Esophagus squamous epithelium (tissue), 5 donors: ENCODE results near the gene NTF3. TPM values are rescaled to one million over a fixed set of nuclear protein-coding genes. Genes with fewer than 3 reads are reported as not detected.

ENCODE experiments used
- DNase-seq: peaks from one replicate; lab custom pipeline; 2025; lab: John Stamatoyannopoulos, UW
- H3K27ac ChIP-seq, 4 donors: fragments of 200-600 bp; sonication (generic); one replicate each; pipeline ENCODE4 v1.5.1; 2016 to 2019; ENCODE audit warnings: mild to moderate bottlenecking in 1 of 4
- H3K27me3 ChIP-seq, 4 donors: fragments of 200-600 bp; sonication (generic); 1 replicate in 3 of 4; 2 replicates in 1 of 4; pipeline versions ENCODE4 v1.5.1 to v1.6.0; 2017 to 2021; ENCODE audit warnings: antibody characterized with exemption in 1 of 4
- H3K36me3 ChIP-seq, 3 donors: fragments of 200-600 bp; sonication (generic); one replicate each; pipeline ENCODE4 v1.5.1; 2016 to 2019
- H3K4me1 ChIP-seq, 3 donors: fragments of 200-600 bp; sonication (generic); one replicate each; pipeline ENCODE4 v1.5.1; 2017 to 2019
- H3K4me3 ChIP-seq, 4 donors: fragments of 200-600 bp; sonication (generic); 1 replicate in 3 of 4; 2 replicates in 1 of 4; pipeline ENCODE4 v1.5.1; 2016 to 2019; ENCODE audit warnings: mild to moderate bottlenecking in 2 of 4, moderate library complexity in 1 of 4
- H3K9me3 ChIP-seq, 3 donors: fragments of 200-600 bp; sonication (generic); one replicate each; pipeline ENCODE4 v1.5.1; 2016 to 2019
- POLR2A ChIP-seq, 4 donors: fragments of 450-650 bp; IDR thresholded peaks; one replicate each; pipeline ENCODE4 v1.6.1; 2017; ENCODE audit warnings: antibody characterized with exemption in 4 of 4, mild to moderate bottlenecking in 4 of 4, moderate library complexity in 3 of 4
- WGBS, 2 donors: methylation state at CpG; one replicate each; pipeline ENCODE4 v1.1.5; 2018; 5-methylcytosine and 5-hydroxymethylcytosine counted together
- intact Hi-C: fragments of 100-400 bp; cut with DNase I; formaldehyde crosslinking; loops from one replicate; pipeline ENCODE4 v1.15.0; 2022
- total RNA-seq, 4 donors: library from RNA; depleted of rRNA; stranded (reverse); fragments of >200 nt; gene quantifications; one replicate each; pipeline ENCODE4 v1.1.0, GENCODE V29; 2016
- TF ChIP-seq, protein P1 (sequence below), 6 experiments: fragments of 450-650 bp in 4 of 6; fragments of 200-600 bp in 2 of 6; sonication (generic) in 2 of 6; IDR thresholded peaks; one replicate each; pipeline ENCODE4 v1.5.1; 2016 to 2019; ENCODE audit warnings: antibody characterized with exemption in 6 of 6, mild to moderate bottlenecking in 4 of 6, moderate library complexity in 4 of 6
- donor health status: DM: yes; HTN: yes; CAD: no.

Gene NTF3
- total RNA-seq, 4 donors from 2014 or later = 0.30 to 7.6 (median 1.9) TPM

DNA sequence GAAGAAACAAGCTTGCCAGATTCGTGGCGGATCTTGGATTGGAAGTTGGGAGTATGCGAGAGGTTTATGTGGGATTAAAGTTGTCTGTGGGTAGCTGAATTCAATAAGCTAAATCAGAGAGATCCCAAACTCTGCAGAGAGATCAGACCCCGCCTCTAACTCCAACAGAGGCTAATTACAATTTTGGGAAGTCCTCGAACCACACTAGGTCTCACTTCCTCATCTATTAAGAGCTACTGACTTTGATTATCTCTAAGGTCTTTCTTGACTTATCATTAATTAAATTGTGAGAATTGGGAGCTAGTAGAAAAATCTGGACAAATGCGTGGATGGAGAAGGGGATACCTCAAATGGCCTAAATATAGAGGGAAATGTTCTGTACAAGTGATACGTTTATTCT lies 9.1 kb downstream of the NTF3 start:
- Histone ChIP-seq H3K4me1 (peaks cover 0 to 55% (median 0%) of the 10 kb centered on the region in 3 donors), H3K9me3 (no peaks in the 10 kb centered on the region), H3K36me3 (no peaks in the 10 kb centered on the region), H3K27me3 (peaks cover 0 to 60% (median 0%) of the 10 kb centered on the region in 4 donors), H3K4me3 (no peak overlapping the region), H3K27ac (no peak overlapping the region)
- no peak for DNase-seq
- intact Hi-C loops = loop anchor here (10.0 kb wide), 2 partner anchors 266 to 354 kb away; no protein-coding TSS in a partner anchor
- 66 to 73% methylated on average over 7 of the region's 7 CpGs for WGBS, 2 donors
- no peak for TF ChIP-seq POLR2A (IDR thresholded peaks at IDR 0.05)
- TF ChIP-seq, protein P1, sequence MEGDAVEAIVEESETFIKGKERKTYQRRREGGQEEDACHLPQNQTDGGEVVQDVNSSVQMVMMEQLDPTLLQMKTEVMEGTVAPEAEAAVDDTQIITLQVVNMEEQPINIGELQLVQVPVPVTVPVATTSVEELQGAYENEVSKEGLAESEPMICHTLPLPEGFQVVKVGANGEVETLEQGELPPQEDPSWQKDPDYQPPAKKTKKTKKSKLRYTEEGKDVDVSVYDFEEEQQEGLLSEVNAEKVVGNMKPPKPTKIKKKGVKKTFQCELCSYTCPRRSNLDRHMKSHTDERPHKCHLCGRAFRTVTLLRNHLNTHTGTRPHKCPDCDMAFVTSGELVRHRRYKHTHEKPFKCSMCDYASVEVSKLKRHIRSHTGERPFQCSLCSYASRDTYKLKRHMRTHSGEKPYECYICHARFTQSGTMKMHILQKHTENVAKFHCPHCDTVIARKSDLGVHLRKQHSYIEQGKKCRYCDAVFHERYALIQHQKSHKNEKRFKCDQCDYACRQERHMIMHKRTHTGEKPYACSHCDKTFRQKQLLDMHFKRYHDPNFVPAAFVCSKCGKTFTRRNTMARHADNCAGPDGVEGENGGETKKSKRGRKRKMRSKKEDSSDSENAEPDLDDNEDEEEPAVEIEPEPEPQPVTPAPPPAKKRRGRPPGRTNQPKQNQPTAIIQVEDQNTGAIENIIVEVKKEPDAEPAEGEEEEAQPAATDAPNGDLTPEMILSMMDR (IDR thresholded peaks at IDR 0.05) = no peak

DNA sequence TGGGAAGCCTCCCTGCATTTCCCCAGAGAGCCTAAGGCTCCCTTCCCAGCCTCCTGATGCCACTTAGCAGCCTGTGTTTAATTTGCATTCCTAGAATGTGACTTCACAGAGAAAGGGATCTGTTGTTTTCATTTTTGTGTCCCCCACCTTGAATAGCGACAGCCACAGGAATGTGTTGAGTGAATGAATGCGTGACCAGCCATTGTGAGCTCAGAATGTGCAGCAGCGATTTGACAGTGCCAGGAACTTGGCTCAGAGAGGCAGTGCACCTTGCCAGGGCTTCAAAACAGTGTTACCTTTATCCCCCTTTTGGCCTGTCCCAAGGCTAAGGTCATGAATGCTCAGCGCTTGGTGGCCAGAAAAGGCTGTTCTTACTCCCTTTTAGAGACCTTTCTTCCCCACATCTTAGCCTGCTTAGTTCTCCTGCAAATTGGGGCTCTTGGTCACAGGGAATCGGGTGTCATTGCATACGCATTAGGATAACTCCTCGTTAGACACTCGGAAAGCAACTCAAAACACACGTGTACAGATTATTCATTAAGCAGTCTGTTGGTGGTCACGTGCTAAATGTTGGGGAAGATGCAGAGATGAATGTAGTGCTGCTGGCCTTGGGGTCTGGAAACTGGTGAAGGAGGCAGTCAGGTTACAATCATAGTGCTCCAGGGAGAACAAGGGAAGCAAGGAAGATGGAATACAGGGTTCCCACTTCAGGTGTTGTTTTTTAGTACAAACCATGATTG lies 9.8 kb downstream of the NTF3 start:
- no peak overlapping the region for H3K4me3 ChIP-seq
- TF ChIP-seq, protein P1 (IDR thresholded peaks at IDR 0.05) = no peak
- no peak for TF ChIP-seq POLR2A (IDR thresholded peaks at IDR 0.05)
- peaks cover 0 to 55% (median 0%) of the 10 kb centered on the region in 3 donors for H3K4me1 ChIP-seq
- H3K27me3 ChIP-seq = peaks cover 0 to 58% (median 0%) of the 10 kb centered on the region in 4 donors
- no peak overlapping the region for H3K27ac ChIP-seq
- no peak for DNase-seq
- 68 to 78% methylated on average over 8 to 10 of the region's 10 CpGs for WGBS, 2 donors
- intact Hi-C loops = loop anchor here (10.0 kb wide), 2 partner anchors 267 to 353 kb away; no protein-coding TSS in a partner anchor
- no peaks in the 10 kb centered on the region for H3K36me3 ChIP-seq
- H3K9me3 ChIP-seq = no peaks in the 10 kb centered on the region

DNA sequence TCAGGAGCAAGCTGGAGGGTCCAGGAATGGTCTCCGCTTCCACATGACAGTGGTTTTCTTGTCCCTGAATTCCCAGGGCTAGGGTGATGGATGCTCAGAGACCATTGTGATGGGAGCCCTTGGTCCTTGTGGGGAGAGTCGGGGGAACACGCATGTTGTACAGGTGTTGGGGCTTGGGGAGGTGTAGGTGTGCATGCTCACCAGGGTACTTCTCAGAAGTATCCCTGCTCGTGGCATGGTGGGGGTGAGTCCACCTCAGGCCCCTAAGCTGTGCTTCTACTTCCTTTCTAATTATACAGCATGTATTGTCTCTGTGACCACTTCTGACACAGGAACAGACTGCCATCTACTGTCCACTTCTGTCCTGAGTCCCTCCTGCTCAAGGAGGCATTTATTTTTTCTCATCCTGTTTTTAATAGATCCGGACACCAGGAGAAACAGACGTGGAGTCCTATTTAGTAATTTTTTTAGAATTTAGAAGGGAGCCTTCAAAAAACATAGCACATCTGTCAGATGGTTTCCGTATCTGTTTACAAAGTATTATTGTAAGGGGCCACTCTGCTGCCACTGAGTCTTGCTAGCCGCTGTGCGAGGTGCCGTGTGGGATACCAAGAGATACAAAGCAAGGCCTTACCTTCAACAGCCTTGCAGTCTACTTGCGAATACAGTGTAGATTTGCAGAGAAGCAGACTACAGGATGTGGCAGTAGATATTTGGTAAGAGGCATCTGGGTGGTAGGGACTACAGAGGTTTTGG lies 10.5 kb downstream of the NTF3 start:
- H3K27ac ChIP-seq = no peak overlapping the region
- H3K36me3 ChIP-seq = no peaks in the 10 kb centered on the region
- H3K9me3 ChIP-seq = no peaks in the 10 kb centered on the region
- 58 to 66% methylated on average over 10 to 11 of the region's 11 CpGs for WGBS, 2 donors
- H3K4me1 ChIP-seq = peaks cover 0 to 48% (median 0%) of the 10 kb centered on the region in 3 donors
- intact Hi-C loops = loop anchor here (10.0 kb wide), 2 partner anchors 268 to 352 kb away; no protein-coding TSS in a partner anchor
- H3K27me3 ChIP-seq = peaks cover 0 to 55% (median 0%) of the 10 kb centered on the region in 4 donors
- no peak for DNase-seq
- no peak overlapping the region for H3K4me3 ChIP-seq
- TF ChIP-seq, protein P1 (IDR thresholded peaks at IDR 0.05) = peak; percentile 20 to 66 (median 46)
- TF ChIP-seq POLR2A (IDR thresholded peaks at IDR 0.05) = no peak

DNA sequence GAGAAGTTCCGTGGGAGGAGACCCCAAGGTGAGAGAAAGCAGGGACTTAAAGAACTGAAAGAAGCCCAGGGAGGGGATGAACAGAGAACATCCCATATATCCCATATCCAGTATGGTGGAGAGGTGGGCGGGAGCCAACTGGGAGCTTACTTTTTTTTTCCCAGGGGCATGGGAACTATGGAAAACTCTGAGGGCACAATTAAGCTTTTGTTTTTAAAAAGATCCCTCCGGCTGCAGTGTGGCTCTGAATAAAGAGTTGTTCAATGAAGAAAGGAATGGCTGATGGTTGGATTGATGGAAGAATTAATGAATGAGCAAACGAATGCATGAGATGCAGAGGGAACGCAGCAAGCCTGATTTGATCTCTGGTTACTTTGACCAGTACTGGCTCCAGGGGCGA lies 12.6 kb downstream of the NTF3 start:
- Histone ChIP-seq H3K9me3 (no peaks in the 10 kb centered on the region), H3K27ac (no peak overlapping the region), H3K36me3 (no peaks in the 10 kb centered on the region), H3K4me1 (peaks cover 0 to 27% (median 0%) of the 10 kb centered on the region in 3 donors), H3K4me3 (no peak overlapping the region), H3K27me3 (peaks cover 0 to 43% (median 0%) of the 10 kb centered on the region in 4 donors)
- DNase-seq = no peak
- TF ChIP-seq, protein P1 (IDR thresholded peaks at IDR 0.05) = no peak
- no peak for TF ChIP-seq POLR2A (IDR thresholded peaks at IDR 0.05)
- intact Hi-C loops = loop anchor here (10.0 kb wide), 2 partner anchors 270 to 350 kb away; no protein-coding TSS in a partner anchor
- WGBS, 2 donors = 76 to 80% methylated on average over 6 of the region's 6 CpGs
